GM12878 (cell line): ENCODE results near the gene SLC25A39. TPM values are rescaled to one million over a fixed set of nuclear protein-coding genes. Genes with fewer than 3 reads are reported as not detected.

Experiments
- ATAC-seq: fragments of 200-7000 bp; cut with Tn5 transposase; 3 replicates; pipeline ENCODE4 v1.9.1; 2020; ENCODE audit warnings: mild to moderate bottlenecking, moderate library complexity
- BruUV-seq: library from RNA; stranded (reverse); fragments of 400-500 nt; replicated peaks from 2 replicates; lab custom pipeline; 2021; lab: Mats Ljungman, UMichigan
- CTCF ChIA-PET: fragments of 300-600 bp; sonication (Branson Sonifier 250); formaldehyde crosslinking; extraction: SDS; loops from one replicate; lab custom pipeline; 2021; ENCODE audit warnings: inconsistent platforms; lab: Yijun Ruan, JAX
- POLR2A ChIA-PET: fragments of 350-600 bp; formaldehyde crosslinking; extraction: SDS; loops from one replicate; lab custom pipeline; 2021; ENCODE audit warnings: inconsistent platforms; lab: Charles Lee
- RAD21 ChIA-PET: fragments of 300-600 bp; sonication (Branson Sonifier 250); formaldehyde crosslinking; loops from one replicate; lab custom pipeline; 2023; ENCODE audit warnings: antibody characterized with exemption; ENCODE audit not compliant: unreplicated experiment; lab: Charles Lee
- SMC1A ChIA-PET: fragments of 300-600 bp; sonication (Branson Sonifier 250); formaldehyde crosslinking; loops from one replicate; lab custom pipeline; 2023; ENCODE audit not compliant: unreplicated experiment, uncharacterized antibody; lab: Charles Lee
- DNase-seq: peaks from one replicate; pipeline ENCODE4 v3.0.0-alpha.2; 2011; ENCODE audit warnings: low read depth, low spot score
- FAIRE-seq: peaks from 3 replicates; lab custom pipeline; 2011; peaks lifted over from hg19 to GRCh38; lab: Jason Lieb, UNC
- H2AFZ ChIP-seq: 2 replicates; pipeline ENCODE4 v1.6.0; 2011; ENCODE audit warnings: low read depth, low read length, control low read depth; ENCODE audit not compliant: control insufficient read depth
- H3K27ac ChIP-seq: 2 replicates; pipeline ENCODE4 v1.5.1; 2011; ENCODE audit warnings: control low read depth; ENCODE audit not compliant: control insufficient read depth, insufficient read depth
- H3K27me3 ChIP-seq, 2 experiments: replicated peaks in 1 of 2; 2 replicates each; pipeline versions ENCODE4 v1.6.0 to v1.6.1; 2011; ENCODE audit warnings: low read length in 1 of 2; ENCODE audit not compliant: control insufficient read depth in 2 of 2, insufficient read depth in 2 of 2
- H3K36me3 ChIP-seq, 2 experiments: 2 replicates each; pipeline ENCODE4 v1.5.1; 2011; ENCODE audit warnings: low read length in 1 of 2; ENCODE audit not compliant: control insufficient read depth in 2 of 2, insufficient read depth in 2 of 2
- H3K4me1 ChIP-seq: 2 replicates; pipeline ENCODE4 v1.6.1; 2011; ENCODE audit warnings: mild to moderate bottlenecking, low read length, moderate library complexity, mixed read lengths; ENCODE audit not compliant: control insufficient read depth, insufficient read depth
- H3K4me2 ChIP-seq: 2 replicates; pipeline ENCODE4 v1.6.0; 2011; ENCODE audit warnings: control low read depth; ENCODE audit not compliant: control insufficient read depth, insufficient read depth
- H3K4me3 ChIP-seq: fragments of 200-600 bp; sonication (generic); 2 replicates; pipeline ENCODE4 v1.5.1; 2016
- H3K79me2 ChIP-seq: 2 replicates; pipeline ENCODE4 v1.6.0; 2011; ENCODE audit warnings: low read length; ENCODE audit not compliant: control insufficient read depth, insufficient read depth
- H3K9ac ChIP-seq: 2 replicates; pipeline ENCODE4 v1.8.0; 2011; ENCODE audit warnings: low read length, control low read depth, mixed read lengths; ENCODE audit not compliant: control insufficient read depth, insufficient read depth
- H3K9me3 ChIP-seq: replicated peaks from 3 replicates; pipeline ENCODE4 v1.5.1; 2011; ENCODE audit warnings: mild to moderate bottlenecking, low read length; ENCODE audit not compliant: control insufficient read depth, insufficient read depth
- H4K20me1 ChIP-seq: 2 replicates; pipeline ENCODE4 v1.6.0; 2011; ENCODE audit not compliant: control insufficient read depth, insufficient read depth
- BHLHE40 ChIP-seq, 2 experiments: fragments of 450-650 bp in 1 of 2; IDR thresholded peaks; 2 replicates each; pipeline ENCODE4 v1.6.1; 2011 to 2017; ENCODE audit warnings: low read depth in 2 of 2, borderline replicate concordance in 1 of 2, improper control_type of control experiment in 1 of 2, low read length in 1 of 2, mild to moderate bottlenecking in 1 of 2
- CTCF ChIP-seq, 3 experiments: IDR thresholded peaks in 2 of 3; conservative IDR thresholded peaks in 1 of 3; 2 replicates each; pipeline ENCODE4 v1.5.1; 2011; ENCODE audit warnings: low read depth in 3 of 3, low read length in 3 of 3, mild to moderate bottlenecking in 3 of 3, control low read depth in 2 of 3, moderate library complexity in 2 of 3, inconsistent platforms in 1 of 3, mixed read lengths in 1 of 3; ENCODE audit not compliant: control insufficient read depth in 2 of 3, insufficient read depth in 1 of 3; ENCODE audit errors: extremely low read depth in 1 of 3
- DPF2 ChIP-seq: fragments of 450-650 bp; IDR thresholded peaks from 2 replicates; pipeline ENCODE4 v1.6.1; 2017; ENCODE audit warnings: mild to moderate bottlenecking
- KAT2A ChIP-seq: conservative IDR thresholded peaks from 2 replicates; pipeline ENCODE4 v1.6.1; 2011; ENCODE audit warnings: low read depth, low read length; ENCODE audit not compliant: control insufficient read depth
- LARP7 ChIP-seq: fragments of 450-650 bp; IDR thresholded peaks from 2 replicates; pipeline ENCODE4 v1.6.1; 2017; ENCODE audit warnings: mild to moderate bottlenecking
- MEF2B ChIP-seq: fragments of 450-650 bp; IDR thresholded peaks from 2 replicates; pipeline ENCODE4 v1.6.1; 2018; ENCODE audit warnings: mild to moderate bottlenecking, moderate library complexity; ENCODE audit not compliant: partially characterized antibody, poor library complexity, severe bottlenecking
- NR2F1 ChIP-seq: fragments of 450-650 bp; conservative IDR thresholded peaks from 2 replicates; pipeline ENCODE4 v1.6.1; 2017; ENCODE audit warnings: mild to moderate bottlenecking
- POLR2A ChIP-seq: IDR thresholded peaks from 2 replicates; pipeline ENCODE4 v1.6.1; 2011; ENCODE audit warnings: low read depth, mild to moderate bottlenecking, low read length
- RAD21 ChIP-seq: IDR thresholded peaks from 2 replicates; pipeline ENCODE4 v1.6.1; 2011; ENCODE audit warnings: mild to moderate bottlenecking, low read depth, low read length, moderate library complexity; ENCODE audit not compliant: insufficient read depth
- SMARCA5 ChIP-seq: fragments of 450-650 bp; IDR thresholded peaks from 2 replicates; pipeline ENCODE4 v1.6.1; 2017; ENCODE audit warnings: mild to moderate bottlenecking
- YY1 ChIP-seq: IDR thresholded peaks from 2 replicates; pipeline ENCODE4 v1.6.1; 2011; ENCODE audit warnings: low read depth, mild to moderate bottlenecking, low read length
- ZNF217 ChIP-seq: fragments of 450-650 bp; IDR thresholded peaks from 2 replicates; pipeline ENCODE4 v1.6.1; 2017; ENCODE audit warnings: antibody characterized with exemption, mild to moderate bottlenecking
- WGBS: methylation state at CpG from one replicate; pipeline ENCODE4 v1.1.6; 2016; ENCODE audit warnings: low lambda C conversion rate; ENCODE audit not compliant: insufficient replicate concordance, insufficient coverage; ENCODE audit errors: missing lambda C conversion rate; 5-methylcytosine and 5-hydroxymethylcytosine counted together
- in situ Hi-C: fragments of 300-500 bp; cut with MboI; formaldehyde crosslinking; loops from 9 replicates; pipeline ENCODE4 v1.14.3; 2018; ENCODE audit warnings: mixed read lengths
- intact Hi-C: fragments of 100-400 bp; cut with micrococcal nuclease; formaldehyde crosslinking; loops from one replicate; pipeline ENCODE4 v1.14.2; 2022; ENCODE audit not compliant: unreplicated experiment
- polyA plus RNA-seq, 11 experiments: library from polyadenylated mRNA; depleted of rRNA in 4 of 11; unstranded in 6 of 11; stranded (reverse) in 5 of 11; fragments of >200 nt; fragmentation: Nextera tagmentation in 4 of 11; fragmentation: Illumina TruSeq in 1 of 11; extraction: Ambion mirVana in 4 of 11; extraction: Trizol in 1 of 11; gene quantifications; 1 replicate in 1 of 11; 2 replicates in 10 of 11; pipeline versions ENCODE4 v1.2.1 to v1.2.3, GENCODE V29; 2011 to 2016; ENCODE audit warnings: inconsistent platforms in 2 of 11, missing spikeins in 2 of 11, low read depth in 1 of 11
- total RNA-seq, 4 experiments: library from RNA; depleted of rRNA in 3 of 4; stranded (reverse); fragments of >200 nt in 3 of 4; fragmentation: Illumina TruSeq in 1 of 4; extraction: Trizol in 1 of 4; gene quantifications; 2 replicates each; pipeline versions ENCODE4 v1.2.1 to v1.2.3, GENCODE V29; 2013 to 2021
- TF ChIP-seq, protein P1 (sequence below): fragments of 450-650 bp; conservative IDR thresholded peaks from 2 replicates; pipeline ENCODE4 v1.6.1; 2017; ENCODE audit warnings: mild to moderate bottlenecking, moderate library complexity
- TF ChIP-seq, protein P2 (sequence below): fragments of 450-650 bp; formaldehyde crosslinking; IDR thresholded peaks from 2 replicates; pipeline ENCODE4 v1.4.0; 2022; ENCODE audit warnings: mild to moderate bottlenecking, moderate library complexity

The SLC25A39 gene
- total and polyA plus RNA-seq, 10 of the 15 experiments (the other 5 are each of a cell fraction or from before 2014, with no cell fraction given): 3.5 to 270 (median 150) TPM

DNA sequence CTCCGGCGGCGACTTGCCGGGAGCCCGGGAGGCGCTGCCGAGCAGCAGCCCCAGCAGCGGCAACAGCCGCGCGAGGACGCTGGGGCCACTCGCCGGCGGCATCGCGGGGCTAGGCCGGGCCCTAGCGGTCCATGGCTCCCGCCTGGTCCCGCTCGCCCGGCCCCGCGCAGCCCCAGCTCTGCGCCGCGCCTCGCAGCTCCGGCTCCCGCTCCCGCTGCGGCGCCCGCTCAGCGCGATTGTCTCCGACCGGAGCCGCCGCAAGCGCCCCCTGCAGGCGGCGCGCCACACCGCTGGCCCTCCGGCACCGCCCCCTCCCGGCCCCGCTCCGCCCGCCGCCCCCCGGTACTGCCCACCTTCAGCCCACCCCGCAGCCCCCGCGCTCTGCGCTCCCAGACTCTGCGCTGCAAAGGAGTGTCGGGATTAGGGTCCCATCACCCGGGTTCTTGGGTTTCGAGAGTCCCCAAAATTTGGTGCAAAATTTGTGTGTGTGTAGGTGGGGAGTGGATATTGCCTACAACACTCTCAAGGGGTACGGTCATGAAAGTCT, 39.1 kb upstream of the SLC25A39 start, which contains the start of gene FAM171A2:
TSS of gene FAM171A2 (minus strand) at position 241 of the 547 bp plus-strand sequence. CDS start at position 102, 139 bp downstream.
- under 1% methylated on average over 32 of the region's 63 CpGs for WGBS
- no TSS peak for BruUV-seq
- ChIA-PET SMC1A (interaction anchor here (0.9 to 1.0 kb wide), 2 partner anchors 13 to 16 kb away, joined by 3 read pairs; no protein-coding TSS in a partner anchor), CTCF (interaction anchor here (0.7 to 2.9 kb wide), 16 partner anchors 8 to 336 kb away, joined by 3 to 11 read pairs (median 4); no protein-coding TSS in a partner anchor), RAD21 (interaction anchor here (0.9 to 1.1 kb wide), 4 partner anchors 10 to 159 kb away, joined by 3 to 4 read pairs (median 3); no protein-coding TSS in a partner anchor), POLR2A (no interaction called here)
- DNase-seq (no peak), FAIRE-seq (no peak), ATAC-seq (peak; percentile 96)
- Histone ChIP-seq H3K9ac (peak within 1 kb of the TSS; percentile 34; the same call in 1 of the 2 replicates), H3K4me1 (no peaks in the 10 kb centered on the region), H3K27ac (no peak within 1 kb of the TSS), H3K4me3 (peak within 1 kb of the TSS; percentile 67), H3K4me2 (peak within 1 kb of the TSS; percentile 94), H3K9me3 (no peaks in the 10 kb centered on the region), H3K79me2 (no peaks in the 10 kb centered on the region), H3K36me3 (no peaks in the 10 kb centered on the region), H3K27me3 (peaks cover 0 to 2% of the 10 kb centered on the region in 2 experiments; a peak in 3 of 4 replicates), H2AFZ (peak within 1 kb of the TSS; percentile 66), H4K20me1 (no peaks in the 10 kb centered on the region)
- intact Hi-C loops: no loop called here
- in situ Hi-C loops: no loop called here
- TF ChIP-seq POLR2A: peak; percentile 30; the same call in 1 of the 2 replicates
- peak; percentile 25; the same call in 1 of the 2 replicates for TF ChIP-seq RAD21
- TF ChIP-seq, protein P1, sequence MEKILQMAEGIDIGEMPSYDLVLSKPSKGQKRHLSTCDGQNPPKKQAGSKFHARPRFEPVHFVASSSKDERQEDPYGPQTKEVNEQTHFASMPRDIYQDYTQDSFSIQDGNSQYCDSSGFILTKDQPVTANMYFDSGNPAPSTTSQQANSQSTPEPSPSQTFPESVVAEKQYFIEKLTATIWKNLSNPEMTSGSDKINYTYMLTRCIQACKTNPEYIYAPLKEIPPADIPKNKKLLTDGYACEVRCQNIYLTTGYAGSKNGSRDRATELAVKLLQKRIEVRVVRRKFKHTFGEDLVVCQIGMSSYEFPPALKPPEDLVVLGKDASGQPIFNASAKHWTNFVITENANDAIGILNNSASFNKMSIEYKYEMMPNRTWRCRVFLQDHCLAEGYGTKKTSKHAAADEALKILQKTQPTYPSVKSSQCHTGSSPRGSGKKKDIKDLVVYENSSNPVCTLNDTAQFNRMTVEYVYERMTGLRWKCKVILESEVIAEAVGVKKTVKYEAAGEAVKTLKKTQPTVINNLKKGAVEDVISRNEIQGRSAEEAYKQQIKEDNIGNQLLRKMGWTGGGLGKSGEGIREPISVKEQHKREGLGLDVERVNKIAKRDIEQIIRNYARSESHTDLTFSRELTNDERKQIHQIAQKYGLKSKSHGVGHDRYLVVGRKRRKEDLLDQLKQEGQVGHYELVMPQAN: peak; percentile 59; the same call in 1 of the 2 replicates
- peak; percentile 93 for TF ChIP-seq LARP7
- TF ChIP-seq BHLHE40 (IDR thresholded peaks at IDR 0.05; ENCODE audit: borderline replicate concordance in 1 of 2, low read depth in 2 of 2, low read length in 1 of 2): peak in 1 of 2 experiments; percentile 45; a peak in 1 of 4 replicates
- TF ChIP-seq, protein P2, sequence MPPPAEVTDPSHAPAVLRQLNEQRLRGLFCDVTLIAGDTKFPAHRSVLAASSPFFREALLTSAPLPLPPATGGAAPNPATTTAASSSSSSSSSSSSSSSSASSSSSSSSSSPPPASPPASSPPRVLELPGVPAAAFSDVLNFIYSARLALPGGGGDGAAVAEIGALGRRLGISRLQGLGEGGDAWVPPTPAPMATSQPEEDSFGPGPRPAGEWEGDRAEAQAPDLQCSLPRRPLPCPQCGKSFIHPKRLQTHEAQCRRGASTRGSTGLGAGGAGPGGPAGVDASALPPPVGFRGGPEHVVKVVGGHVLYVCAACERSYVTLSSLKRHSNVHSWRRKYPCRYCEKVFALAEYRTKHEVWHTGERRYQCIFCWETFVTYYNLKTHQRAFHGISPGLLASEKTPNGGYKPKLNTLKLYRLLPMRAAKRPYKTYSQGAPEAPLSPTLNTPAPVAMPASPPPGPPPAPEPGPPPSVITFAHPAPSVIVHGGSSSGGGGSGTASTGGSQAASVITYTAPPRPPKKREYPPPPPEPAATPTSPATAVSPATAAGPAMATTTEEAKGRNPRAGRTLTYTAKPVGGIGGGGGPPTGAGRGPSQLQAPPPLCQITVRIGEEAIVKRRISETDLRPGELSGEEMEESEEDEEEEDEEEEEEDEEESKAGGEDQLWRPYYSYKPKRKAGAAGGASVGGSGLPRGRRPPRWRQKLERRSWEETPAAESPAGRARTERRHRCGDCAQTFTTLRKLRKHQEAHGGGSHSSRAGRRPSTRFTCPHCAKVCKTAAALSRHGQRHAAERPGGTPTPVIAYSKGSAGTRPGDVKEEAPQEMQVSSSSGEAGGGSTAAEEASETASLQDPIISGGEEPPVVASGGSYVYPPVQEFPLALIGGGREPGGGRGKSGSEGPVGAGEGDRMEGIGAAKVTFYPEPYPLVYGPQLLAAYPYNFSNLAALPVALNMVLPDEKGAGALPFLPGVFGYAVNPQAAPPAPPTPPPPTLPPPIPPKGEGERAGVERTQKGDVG (CRISPR knock-in tag): no peak
- TF ChIP-seq DPF2: peak; percentile 82
- TF ChIP-seq CTCF (IDR thresholded peaks at IDR 0.05 in 2 of 3, conservative IDR thresholded peaks at IDR 0.05 in 1 of 3; ENCODE audit: control insufficient read depth in 2 of 3, extremely low read depth in 1 of 3, insufficient read depth in 1 of 3, low read depth in 3 of 3, low read length in 3 of 3): peak; percentile 24 to 66 (median 61); a peak in 5 of 6 replicates
- peak; percentile 92 for TF ChIP-seq SMARCA5
- 0 out of 2 replicates have a peak, but pooled peaks have one; percentile 49 for TF ChIP-seq ZNF217
- TF ChIP-seq YY1: peak; percentile 28; the same call in 1 of the 2 replicates
- TF ChIP-seq KAT2A: no peak
- TF ChIP-seq NR2F1: 0 out of 2 replicates have a peak, but pooled peaks have one; percentile 28
- TF ChIP-seq MEF2B: no peak
